K562 (cell line): ENCODE measurements around the gene WBP1L. TPM values are rescaled to one million over a fixed set of nuclear protein-coding genes. Genes with fewer than 3 reads are reported as not detected.
A peak's percentile ranks its signal among the peaks of the same experiment; 100 is the strongest.

Experiments used
- ATAC-seq: fragments of 200-7000 bp; cut with Tn5 transposase; 3 replicates; pipeline ENCODE4 v1.9.1; 2020; ENCODE audit warnings: moderate library complexity
- BruUV-seq: library from RNA; stranded (reverse); fragments of 400-500 nt; replicated peaks from 2 replicates; lab custom pipeline; 2021; lab: Mats Ljungman, UMichigan
- CTCF ChIA-PET: fragments of 300-600 bp; formaldehyde crosslinking; extraction: SDS; loops from one replicate; lab custom pipeline; 2021; ENCODE audit warnings: low intra/inter-chr PET ratio; lab: Yijun Ruan, JAX
- POLR2A ChIA-PET: fragments of 300-600, 350-650 bp; sonication (Branson Sonifier 250); formaldehyde crosslinking; extraction: SDS; loops from one replicate; lab custom pipeline; 2021; ENCODE audit warnings: antibody characterized with exemption, inconsistent platforms; lab: Yijun Ruan, JAX
- DNase-seq, 4 experiments: peaks; one replicate each; pipeline versions ENCODE4 v3.0.0 to v3.0.0-alpha.2; 2011 to 2018; ENCODE audit warnings: low spot score in 3 of 4, mixed read lengths in 3 of 4; ENCODE audit errors: extremely low read depth in 1 of 4
- FAIRE-seq: peaks from 2 replicates; lab custom pipeline; 2011; peaks lifted over from hg19 to GRCh38; lab: Jason Lieb, UNC
- H2AFZ ChIP-seq: 2 replicates; pipeline ENCODE4 v1.6.0; 2011; ENCODE audit warnings: low read depth, low read length, control low read depth, inconsistent platforms
- H3K27ac ChIP-seq: fragments of 200-600 bp; 3 replicates; pipeline ENCODE4 v1.8.0; 2011; ENCODE audit warnings: low read depth, mild to moderate bottlenecking, control low read depth, inconsistent platforms, low read length, moderate library complexity, mixed read lengths; ENCODE audit errors: extremely low read depth
- H3K27me3 ChIP-seq, 2 experiments: fragments of 300-600 bp in 1 of 2; 2 replicates in 1 of 2; 3 replicates in 1 of 2; pipeline versions ENCODE4 v1.6.0 to v1.8.0; 2011; ENCODE audit warnings: inconsistent platforms in 2 of 2, low read length in 2 of 2, mild to moderate bottlenecking in 1 of 2, mixed read lengths in 1 of 2, moderate library complexity in 1 of 2; ENCODE audit not compliant: control insufficient read depth in 2 of 2, insufficient read depth in 2 of 2
- H3K36me3 ChIP-seq: fragments of 300-600 bp; 3 replicates; pipeline ENCODE4 v1.8.0; 2011; ENCODE audit warnings: mild to moderate bottlenecking, low read length, inconsistent platforms; ENCODE audit not compliant: control insufficient read depth, insufficient read depth
- H3K4me1 ChIP-seq, 2 experiments: fragments of 200-600 bp in 1 of 2; replicated peaks in 1 of 2; 2 replicates in 1 of 2; 3 replicates in 1 of 2; pipeline versions ENCODE4 v1.5.1 to v1.8.0; 2011; ENCODE audit warnings: inconsistent platforms in 2 of 2, low read length in 2 of 2, mild to moderate bottlenecking in 1 of 2, mixed read lengths in 1 of 2, moderate library complexity in 1 of 2; ENCODE audit not compliant: control insufficient read depth in 2 of 2, insufficient read depth in 2 of 2
- H3K4me2 ChIP-seq: 2 replicates; pipeline ENCODE4 v1.6.1; 2011; ENCODE audit warnings: low read length, control low read depth, inconsistent platforms, mixed read lengths; ENCODE audit not compliant: insufficient read depth
- H3K4me3 ChIP-seq: fragments of 200-600 bp; sonication (generic), shearing (Covaris generic); 2 replicates; pipeline ENCODE4 v1.5.1; 2016; ENCODE audit warnings: control low read depth, inconsistent platforms
- H3K79me2 ChIP-seq: fragments of 200-600 bp; 3 replicates; pipeline ENCODE4 v1.8.0; 2011; ENCODE audit warnings: low read length, inconsistent platforms; ENCODE audit not compliant: control insufficient read depth, insufficient read depth
- H3K9ac ChIP-seq, 2 experiments: 2 replicates each; pipeline versions ENCODE4 v1.6.0 to v1.6.1; 2011; ENCODE audit warnings: low read depth in 2 of 2, low read length in 2 of 2, control low read depth in 1 of 2, inconsistent platforms in 1 of 2, mild to moderate bottlenecking in 1 of 2, mixed read lengths in 1 of 2; ENCODE audit not compliant: insufficient read depth in 1 of 2
- H3K9me1 ChIP-seq: one replicate; pipeline ENCODE4 v1.6.0; 2011; ENCODE audit warnings: inconsistent platforms, mild to moderate bottlenecking, low read length, moderate library complexity; ENCODE audit not compliant: control insufficient read depth, insufficient read depth
- H3K9me3 ChIP-seq: replicated peaks from 2 replicates; pipeline ENCODE4 v1.5.1; 2011; ENCODE audit warnings: low read depth, low read length, inconsistent platforms; ENCODE audit not compliant: control insufficient read depth, insufficient read depth
- H4K20me1 ChIP-seq: replicated peaks from 2 replicates; pipeline ENCODE4 v1.6.1; 2011; ENCODE audit warnings: low read length, inconsistent platforms, mixed read lengths; ENCODE audit not compliant: control insufficient read depth, insufficient read depth
- ARID2 ChIP-seq: fragments of 450-650 bp; IDR thresholded peaks from 2 replicates; pipeline ENCODE4 v1.6.1; 2017; ENCODE audit warnings: antibody characterized with exemption, mild to moderate bottlenecking
- CBX5 ChIP-seq: IDR thresholded peaks from 2 replicates; pipeline ENCODE4 v1.6.1; 2014; ENCODE audit warnings: low read depth, borderline replicate concordance
- CC2D1A ChIP-seq: fragments of 450-650 bp; IDR thresholded peaks from 2 replicates; pipeline ENCODE4 v1.6.1; 2017; ENCODE audit warnings: mild to moderate bottlenecking
- COPS2 ChIP-seq: fragments of 450-650 bp; conservative IDR thresholded peaks from 2 replicates; pipeline ENCODE4 v1.6.1; 2016; ENCODE audit warnings: mild to moderate bottlenecking, moderate library complexity
- ESRRA ChIP-seq: fragments of 450-650 bp; IDR thresholded peaks from 2 replicates; pipeline ENCODE4 v1.6.1; 2014; ENCODE audit warnings: low read depth, mild to moderate bottlenecking, moderate library complexity, borderline replicate concordance
- NFE2 ChIP-seq: IDR thresholded peaks from 2 replicates; pipeline ENCODE4 v1.6.1; 2014; ENCODE audit warnings: antibody characterized with exemption, low read depth
- RB1 ChIP-seq: fragments of 450-650 bp; IDR thresholded peaks from 2 replicates; pipeline ENCODE4 v1.6.1; 2017; ENCODE audit warnings: low read depth, mild to moderate bottlenecking
- STAG1 ChIP-seq: sonication (generic); formaldehyde crosslinking; IDR thresholded peaks from 2 replicates; pipeline ENCODE4 v1.5.0; 2020; ENCODE audit warnings: missing genetic modification reagents, borderline replicate concordance
- WGBS: fragments of 100-300 bp; shearing (Covaris generic); methylation state at CpG from one replicate; pipeline ENCODE4 v1.1.6; 2016; ENCODE audit warnings: low coverage, mixed read lengths; ENCODE audit not compliant: insufficient coverage; ENCODE audit errors: missing lambda C conversion rate; 5-methylcytosine and 5-hydroxymethylcytosine counted together
- in situ Hi-C: fragments of 300-500 bp; cut with MboI; formaldehyde crosslinking; loops from 4 replicates; pipeline ENCODE4 v1.15.0; 2018; ENCODE audit warnings: inconsistent platforms, mixed read lengths
- intact Hi-C: fragments of 100-400 bp; cut with micrococcal nuclease; formaldehyde crosslinking; loops from 2 replicates; pipeline ENCODE4 v1.14.2; 2022
- polyA plus RNA-seq, 8 experiments: library from polyadenylated mRNA; depleted of rRNA in 4 of 8; stranded (reverse) in 5 of 8; unstranded in 3 of 8; fragments of >200 nt; fragmentation: Nextera tagmentation in 2 of 8; fragmentation: Illumina TruSeq in 1 of 8; extraction: Ambion mirVana in 2 of 8; extraction: Trizol in 1 of 8; gene quantifications; 2 replicates each; pipeline versions ENCODE4 v1.2.1 to v1.2.3, GENCODE V29; 2011 to 2014; ENCODE audit warnings: inconsistent platforms in 1 of 8, missing spikeins in 1 of 8
- total RNA-seq, 7 experiments: library from RNA; depleted of rRNA in 6 of 7; stranded (reverse); fragments of >200 nt in 6 of 7; fragmentation: Illumina TruSeq in 2 of 7; extraction: Trizol in 2 of 7; gene quantifications; 2 replicates each; pipeline versions ENCODE4 v1.2.1 to v1.2.3, GENCODE V29; 2011 to 2021; ENCODE audit warnings: low replicate concordance in 1 of 7
- TF ChIP-seq, protein P1 (sequence below), 3 experiments: IDR thresholded peaks in 2 of 3; conservative IDR thresholded peaks in 1 of 3; 2 replicates each; pipeline ENCODE4 v1.5.1; 2011 to 2012; ENCODE audit warnings: low read length in 3 of 3, mild to moderate bottlenecking in 3 of 3, control low read depth in 2 of 3, improper control_type of control experiment in 1 of 3, inconsistent platforms in 1 of 3, low read depth in 1 of 3, mixed read lengths in 1 of 3, moderate library complexity in 1 of 3; ENCODE audit not compliant: insufficient read depth in 2 of 3
- TF ChIP-seq, protein P2 (sequence below): sonication (generic); formaldehyde crosslinking; IDR thresholded peaks from 2 replicates; pipeline ENCODE4 v1.8.1; 2023; ENCODE audit warnings: mild to moderate bottlenecking, missing genetic modification reagents
- TF ChIP-seq, protein P3 (sequence below): sonication (generic); formaldehyde crosslinking; IDR thresholded peaks from 2 replicates; pipeline ENCODE4 v1.8.1; 2023; ENCODE audit warnings: mild to moderate bottlenecking, missing genetic modification reagents
- TF ChIP-seq, protein P4 (sequence below): fragments of 450-650 bp; formaldehyde crosslinking; IDR thresholded peaks from 2 replicates; pipeline ENCODE4 v1.4.0; 2020; ENCODE audit warnings: mild to moderate bottlenecking, moderate library complexity
- TF ChIP-seq, protein P5 (sequence below): sonication (generic); formaldehyde crosslinking; IDR thresholded peaks from 2 replicates; pipeline ENCODE4 v1.4.0; 2020; ENCODE audit warnings: mild to moderate bottlenecking, missing genetic modification reagents

WBP1L gene
- total and polyA plus RNA-seq, 9 of the 15 experiments (the other 6 are each of a cell fraction or from before 2014, with no cell fraction given), result 3.2 to 14.4 (median 11.3) TPM

DNA sequence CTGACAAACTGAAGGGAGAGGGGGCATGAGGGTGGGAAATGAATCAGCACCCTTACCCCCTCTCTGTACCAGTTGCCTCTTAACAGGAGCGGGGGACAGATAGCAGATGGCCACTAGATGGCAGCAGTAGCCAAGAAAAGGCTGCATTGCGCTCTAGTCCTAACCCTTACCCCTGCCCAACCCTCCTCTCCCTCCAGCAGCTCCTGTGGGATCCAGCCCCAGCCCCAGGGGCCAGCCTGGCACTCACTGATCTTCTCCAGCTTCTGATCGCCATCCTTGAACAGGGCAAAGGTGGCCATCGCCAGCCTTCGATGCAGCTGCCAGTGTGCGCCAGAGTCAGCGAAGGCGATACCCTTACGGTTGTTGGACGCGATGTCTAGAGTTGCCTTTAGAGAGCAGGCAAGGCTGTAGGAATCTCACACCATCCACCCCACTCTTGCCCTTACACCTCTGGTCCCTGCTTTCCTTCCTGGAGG lies 91.3 kb downstream of the WBP1L start:
- WGBS, result 77% methylated on average over 10 of the region's 11 CpGs
- no peaks in the 10 kb centered on the region for H3K9me1 ChIP-seq
- H3K27me3 ChIP-seq, result no peaks in the 10 kb centered on the region
- peaks cover 9% of the 10 kb centered on the region in 2 experiments; a peak in 4 of 5 replicates for H3K4me1 ChIP-seq
- DNase-seq (peak; percentile 78 to 82 (median 80)), ATAC-seq (peak; percentile 99), FAIRE-seq (peak; percentile 95)
- no peaks in the 10 kb centered on the region for H3K36me3 ChIP-seq
- no peak overlapping the region for H3K27ac ChIP-seq
- H3K79me2 ChIP-seq, result no peaks in the 10 kb centered on the region
- H3K4me3 ChIP-seq, result no peak overlapping the region
- in situ Hi-C loops, result loop anchor here (5.0 to 10.0 kb wide), 4 partner anchors 82 to 650 kb away; partner anchors contain the start of genes CNNM2 and RPEL1
- no TSS peak for BruUV-seq
- H3K9ac ChIP-seq, result no peak overlapping the region
- peak overlapping the region; percentile 10; the same call in 1 of the 2 replicates for H2AFZ ChIP-seq
- H3K9me3 ChIP-seq, result no peaks in the 10 kb centered on the region; the same call in 1 of the 2 replicates
- no peaks in the 10 kb centered on the region for H4K20me1 ChIP-seq
- ChIA-PET CTCF (interaction anchor here (0.8 to 2.5 kb wide), 4 partner anchors 66 to 409 kb away, joined by 3 to 11 read pairs (median 8); no protein-coding TSS in a partner anchor), POLR2A (no interaction called here)
- no peak overlapping the region; the same call in 1 of the 2 replicates for H3K4me2 ChIP-seq
- intact Hi-C loops, result loop anchor here (1.0 to 10.0 kb wide), 5 partner anchors 66 to 650 kb away; no protein-coding TSS in a partner anchor
- peak; percentile 76 for TF ChIP-seq CC2D1A
- peak; percentile 76 for TF ChIP-seq ARID2
- TF ChIP-seq ESRRA, result no peak; the same call in 1 of the 2 replicates
- TF ChIP-seq, protein P1, sequence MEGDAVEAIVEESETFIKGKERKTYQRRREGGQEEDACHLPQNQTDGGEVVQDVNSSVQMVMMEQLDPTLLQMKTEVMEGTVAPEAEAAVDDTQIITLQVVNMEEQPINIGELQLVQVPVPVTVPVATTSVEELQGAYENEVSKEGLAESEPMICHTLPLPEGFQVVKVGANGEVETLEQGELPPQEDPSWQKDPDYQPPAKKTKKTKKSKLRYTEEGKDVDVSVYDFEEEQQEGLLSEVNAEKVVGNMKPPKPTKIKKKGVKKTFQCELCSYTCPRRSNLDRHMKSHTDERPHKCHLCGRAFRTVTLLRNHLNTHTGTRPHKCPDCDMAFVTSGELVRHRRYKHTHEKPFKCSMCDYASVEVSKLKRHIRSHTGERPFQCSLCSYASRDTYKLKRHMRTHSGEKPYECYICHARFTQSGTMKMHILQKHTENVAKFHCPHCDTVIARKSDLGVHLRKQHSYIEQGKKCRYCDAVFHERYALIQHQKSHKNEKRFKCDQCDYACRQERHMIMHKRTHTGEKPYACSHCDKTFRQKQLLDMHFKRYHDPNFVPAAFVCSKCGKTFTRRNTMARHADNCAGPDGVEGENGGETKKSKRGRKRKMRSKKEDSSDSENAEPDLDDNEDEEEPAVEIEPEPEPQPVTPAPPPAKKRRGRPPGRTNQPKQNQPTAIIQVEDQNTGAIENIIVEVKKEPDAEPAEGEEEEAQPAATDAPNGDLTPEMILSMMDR (IDR thresholded peaks at IDR 0.05 in 2 of 3, conservative IDR thresholded peaks at IDR 0.05 in 1 of 3; ENCODE audit: insufficient read depth in 2 of 3, low read depth in 1 of 3, low read length in 3 of 3), result peak; percentile 69 to 79 (median 76)
- peak; percentile 76; the same call in 1 of the 2 replicates for TF ChIP-seq STAG1 (CRISPR knock-in tag)
- peak; percentile 49; the same call in 1 of the 2 replicates for TF ChIP-seq NFE2
- no peak for TF ChIP-seq COPS2
- TF ChIP-seq, protein P2, sequence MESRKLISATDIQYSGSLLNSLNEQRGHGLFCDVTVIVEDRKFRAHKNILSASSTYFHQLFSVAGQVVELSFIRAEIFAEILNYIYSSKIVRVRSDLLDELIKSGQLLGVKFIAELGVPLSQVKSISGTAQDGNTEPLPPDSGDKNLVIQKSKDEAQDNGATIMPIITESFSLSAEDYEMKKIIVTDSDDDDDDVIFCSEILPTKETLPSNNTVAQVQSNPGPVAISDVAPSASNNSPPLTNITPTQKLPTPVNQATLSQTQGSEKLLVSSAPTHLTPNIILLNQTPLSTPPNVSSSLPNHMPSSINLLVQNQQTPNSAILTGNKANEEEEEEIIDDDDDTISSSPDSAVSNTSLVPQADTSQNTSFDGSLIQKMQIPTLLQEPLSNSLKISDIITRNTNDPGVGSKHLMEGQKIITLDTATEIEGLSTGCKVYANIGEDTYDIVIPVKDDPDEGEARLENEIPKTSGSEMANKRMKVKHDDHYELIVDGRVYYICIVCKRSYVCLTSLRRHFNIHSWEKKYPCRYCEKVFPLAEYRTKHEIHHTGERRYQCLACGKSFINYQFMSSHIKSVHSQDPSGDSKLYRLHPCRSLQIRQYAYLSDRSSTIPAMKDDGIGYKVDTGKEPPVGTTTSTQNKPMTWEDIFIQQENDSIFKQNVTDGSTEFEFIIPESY (CRISPR knock-in tag), result peak; percentile 50; the same call in 1 of the 2 replicates
- TF ChIP-seq, protein P3, sequence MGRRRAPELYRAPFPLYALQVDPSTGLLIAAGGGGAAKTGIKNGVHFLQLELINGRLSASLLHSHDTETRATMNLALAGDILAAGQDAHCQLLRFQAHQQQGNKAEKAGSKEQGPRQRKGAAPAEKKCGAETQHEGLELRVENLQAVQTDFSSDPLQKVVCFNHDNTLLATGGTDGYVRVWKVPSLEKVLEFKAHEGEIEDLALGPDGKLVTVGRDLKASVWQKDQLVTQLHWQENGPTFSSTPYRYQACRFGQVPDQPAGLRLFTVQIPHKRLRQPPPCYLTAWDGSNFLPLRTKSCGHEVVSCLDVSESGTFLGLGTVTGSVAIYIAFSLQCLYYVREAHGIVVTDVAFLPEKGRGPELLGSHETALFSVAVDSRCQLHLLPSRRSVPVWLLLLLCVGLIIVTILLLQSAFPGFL (CRISPR knock-in tag), result no peak
- TF ChIP-seq, protein P4, sequence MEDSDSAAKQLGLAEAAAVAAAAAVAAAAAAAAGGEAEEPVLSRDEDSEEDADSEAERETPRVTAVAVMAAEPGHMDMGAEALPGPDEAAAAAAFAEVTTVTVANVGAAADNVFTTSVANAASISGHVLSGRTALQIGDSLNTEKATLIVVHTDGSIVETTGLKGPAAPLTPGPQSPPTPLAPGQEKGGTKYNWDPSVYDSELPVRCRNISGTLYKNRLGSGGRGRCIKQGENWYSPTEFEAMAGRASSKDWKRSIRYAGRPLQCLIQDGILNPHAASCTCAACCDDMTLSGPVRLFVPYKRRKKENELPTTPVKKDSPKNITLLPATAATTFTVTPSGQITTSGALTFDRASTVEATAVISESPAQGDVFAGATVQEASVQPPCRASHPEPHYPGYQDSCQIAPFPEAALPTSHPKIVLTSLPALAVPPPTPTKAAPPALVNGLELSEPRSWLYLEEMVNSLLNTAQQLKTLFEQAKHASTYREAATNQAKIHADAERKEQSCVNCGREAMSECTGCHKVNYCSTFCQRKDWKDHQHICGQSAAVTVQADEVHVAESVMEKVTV (CRISPR knock-in tag), result peak; percentile 66
- TF ChIP-seq RB1, result peak; percentile 9; the same call in 1 of the 2 replicates
- TF ChIP-seq, protein P5, sequence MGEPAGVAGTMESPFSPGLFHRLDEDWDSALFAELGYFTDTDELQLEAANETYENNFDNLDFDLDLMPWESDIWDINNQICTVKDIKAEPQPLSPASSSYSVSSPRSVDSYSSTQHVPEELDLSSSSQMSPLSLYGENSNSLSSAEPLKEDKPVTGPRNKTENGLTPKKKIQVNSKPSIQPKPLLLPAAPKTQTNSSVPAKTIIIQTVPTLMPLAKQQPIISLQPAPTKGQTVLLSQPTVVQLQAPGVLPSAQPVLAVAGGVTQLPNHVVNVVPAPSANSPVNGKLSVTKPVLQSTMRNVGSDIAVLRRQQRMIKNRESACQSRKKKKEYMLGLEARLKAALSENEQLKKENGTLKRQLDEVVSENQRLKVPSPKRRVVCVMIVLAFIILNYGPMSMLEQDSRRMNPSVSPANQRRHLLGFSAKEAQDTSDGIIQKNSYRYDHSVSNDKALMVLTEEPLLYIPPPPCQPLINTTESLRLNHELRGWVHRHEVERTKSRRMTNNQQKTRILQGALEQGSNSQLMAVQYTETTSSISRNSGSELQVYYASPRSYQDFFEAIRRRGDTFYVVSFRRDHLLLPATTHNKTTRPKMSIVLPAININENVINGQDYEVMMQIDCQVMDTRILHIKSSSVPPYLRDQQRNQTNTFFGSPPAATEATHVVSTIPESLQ (CRISPR knock-in tag), result no peak
- TF ChIP-seq CBX5, result peak; percentile 63; the same call in 1 of the 2 replicates
